ENCODE measurements around the gene AGXT2.
"Not testable (repeated sequence)": the region's sequence is repeated elsewhere in the genome, so short reads cannot be mapped to it uniquely, and the experiment has no call there.

AGXT2 gene

GRCh38 chr5:34977934-34978613 is 69.7 kb downstream of the AGXT2 start:
- H3K4me3 ChIP-seq (ENCODE audit: low read depth, low read length), result no peak overlapping the region
- no peak for DNase-seq
- H3K27ac ChIP-seq, result no peak overlapping the region
- no peaks in the 10 kb centered on the region for H3K36me3 ChIP-seq
- H3K9me3 ChIP-seq (ENCODE audit: severe bottlenecking), result peaks cover 4% of the 10 kb centered on the region
- no peak for TF ChIP-seq CTCF (IDR thresholded peaks at IDR 0.05; ENCODE audit: low read depth, low read length)
- no peaks in the 10 kb centered on the region for H3K27me3 ChIP-seq (ENCODE audit: insufficient read depth, low read depth, severe bottlenecking)

GRCh38 chr5:34976347-34976746 is 71.4 kb downstream of the AGXT2 start:
- H3K27me3 ChIP-seq (ENCODE audit: insufficient read depth, low read depth, severe bottlenecking), result no peaks in the 10 kb centered on the region
- H3K4me3 ChIP-seq (ENCODE audit: low read depth, low read length), result no peak overlapping the region
- no peak for DNase-seq
- H3K27ac ChIP-seq, result no peak overlapping the region
- H3K9me3 ChIP-seq (ENCODE audit: severe bottlenecking), result no peaks in the 10 kb centered on the region
- no peaks in the 10 kb centered on the region for H3K36me3 ChIP-seq
- TF ChIP-seq CTCF (IDR thresholded peaks at IDR 0.05; ENCODE audit: low read depth, low read length), result no peak

GRCh38 chr5:34971655-34972054 is 76.1 kb downstream of the AGXT2 start:
- not testable (repeated sequence) for DNase-seq; H3K4me3 ChIP-seq (ENCODE audit: low read depth, low read length); H3K27ac ChIP-seq; H3K36me3 ChIP-seq; H3K9me3 ChIP-seq (ENCODE audit: severe bottlenecking); H3K27me3 ChIP-seq (ENCODE audit: insufficient read depth, low read depth, severe bottlenecking)

GRCh38 chr5:34970552-34970951 is 77.2 kb downstream of the AGXT2 start:
- no peak for DNase-seq
- no peak for TF ChIP-seq CTCF (IDR thresholded peaks at IDR 0.05; ENCODE audit: low read depth, low read length)

GRCh38 chr5:34968258-34968657 is 79.5 kb downstream of the AGXT2 start:
- H3K4me3 ChIP-seq (ENCODE audit: low read depth, low read length), result no peak overlapping the region
- H3K27me3 ChIP-seq (ENCODE audit: insufficient read depth, low read depth, severe bottlenecking), result no peaks in the 10 kb centered on the region
- no peak for DNase-seq
- H3K27ac ChIP-seq, result no peak overlapping the region
- TF ChIP-seq CTCF (IDR thresholded peaks at IDR 0.05; ENCODE audit: low read depth, low read length), result no peak
- peaks cover 3% of the 10 kb centered on the region for H3K9me3 ChIP-seq (ENCODE audit: severe bottlenecking)
- no peaks in the 10 kb centered on the region for H3K36me3 ChIP-seq

More at GRCh38 chr5:34970552-34970951, 77.2 kb downstream of the AGXT2 start:
- Histone ChIP-seq H3K36me3 (no peaks in the 10 kb centered on the region), H3K9me3 (ENCODE audit: severe bottlenecking) (peaks cover 3% of the 10 kb centered on the region), H3K4me3 (ENCODE audit: low read depth, low read length) (no peak overlapping the region), H3K27ac (no peak overlapping the region), H3K27me3 (ENCODE audit: insufficient read depth, low read depth, severe bottlenecking) (no peaks in the 10 kb centered on the region)

- no peak for DNase-seq
- H3K27ac ChIP-seq, result no peak overlapping the region
- peaks cover 3% of the 10 kb centered on the region for H3K9me3 ChIP-seq (ENCODE audit: severe bottlenecking)
- H3K4me3 ChIP-seq (ENCODE audit: low read depth, low read length), result no peak overlapping the region
- no peaks in the 10 kb centered on the region for H3K27me3 ChIP-seq (ENCODE audit: insufficient read depth, low read depth, severe bottlenecking)
- no peak for TF ChIP-seq CTCF (IDR thresholded peaks at IDR 0.05; ENCODE audit: low read depth, low read length)
- H3K36me3 ChIP-seq, result no peaks in the 10 kb centered on the region
Observed at GRCh38 chr5:34967540-34967939, 80.2 kb downstream of the AGXT2 start.
